ENCODE measurements around the gene CCL19. TPM values are rescaled to one million over a fixed set of nuclear protein-coding genes. Genes with fewer than 3 reads are reported as not detected.

Gene CCL19
- polyA plus RNA-seq, 3 donors: 0.19 TPM; not detected in 2

DNA sequence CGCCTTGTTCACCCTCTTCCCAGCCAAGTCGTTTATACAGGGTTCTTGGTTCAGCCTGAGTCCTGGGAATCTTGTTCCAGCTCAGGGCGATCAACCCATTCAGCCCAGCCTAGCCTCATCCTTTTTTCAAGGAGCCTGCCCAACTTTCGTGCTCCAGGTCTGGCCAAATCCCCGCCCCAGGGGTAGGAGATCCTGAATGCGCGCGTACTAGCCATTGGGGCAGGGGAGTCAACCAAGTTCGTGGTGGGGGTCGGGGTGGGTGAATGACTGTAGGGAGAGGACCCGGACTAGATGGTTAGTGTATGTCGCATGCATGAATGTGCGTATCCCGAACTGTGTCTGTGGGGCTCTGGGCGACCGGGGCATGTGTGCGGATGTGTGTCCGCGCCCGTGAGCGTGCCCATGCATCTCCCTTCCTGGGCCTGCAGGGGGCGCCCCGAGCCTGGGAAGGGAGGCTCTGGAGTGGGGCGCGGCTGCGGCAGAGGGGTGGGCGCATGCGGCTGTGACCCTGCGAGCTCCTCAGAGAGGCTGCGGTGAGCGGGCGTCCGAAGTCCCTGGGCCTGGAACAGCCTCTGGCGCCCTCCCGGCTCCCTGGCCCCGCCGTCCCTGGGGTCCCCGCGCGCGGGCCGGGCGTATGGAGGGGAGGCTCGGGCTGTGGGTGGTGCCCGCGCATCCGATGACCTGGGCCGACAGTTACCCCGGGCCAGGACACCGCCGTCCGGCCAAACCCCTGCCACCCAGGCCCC lies 10.1 kb upstream of the CCL19 start:
- DNase-seq: peak; percentile 71

DNA sequence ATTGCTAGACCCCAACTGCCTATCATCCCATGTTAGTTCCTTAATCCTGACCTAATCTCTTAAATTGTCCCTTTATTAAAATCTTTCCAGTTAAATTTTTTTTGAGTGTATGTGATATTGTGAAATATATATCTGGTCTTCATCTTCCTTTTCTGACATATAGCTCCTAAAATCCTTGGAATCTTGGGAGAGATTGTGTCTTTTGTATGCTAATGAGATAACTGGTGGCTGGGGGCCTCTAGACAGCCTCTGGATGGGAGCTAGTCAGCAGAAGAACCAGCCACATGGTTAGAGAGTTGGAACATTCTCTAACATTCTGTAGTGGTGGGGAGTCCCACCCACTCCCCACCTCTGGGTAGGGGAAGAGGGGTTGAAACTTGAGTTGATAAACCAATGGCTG lies 3.7 kb upstream of the CCL19 start:
- no peak for DNase-seq

DNA sequence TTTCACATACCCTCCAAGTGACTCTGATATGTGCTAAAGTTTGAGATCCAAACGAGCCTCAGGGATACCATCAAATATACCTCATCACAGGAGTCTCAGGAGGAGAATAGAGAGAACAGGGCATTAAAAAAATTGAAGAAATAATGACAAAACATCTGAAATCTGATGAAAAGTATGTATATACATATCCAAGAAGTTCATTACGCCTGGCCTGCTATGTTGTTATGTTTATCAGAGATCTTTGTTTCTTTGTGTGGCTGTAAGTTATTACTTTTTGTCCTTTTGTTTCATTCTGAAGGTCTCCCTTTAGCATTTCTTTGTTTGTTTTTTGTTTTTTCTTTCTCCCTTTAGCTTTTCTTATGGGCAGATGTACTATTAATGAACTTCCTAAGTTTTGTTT lies 2.5 kb upstream of the CCL19 start:
- DNase-seq: no peak

DNA sequence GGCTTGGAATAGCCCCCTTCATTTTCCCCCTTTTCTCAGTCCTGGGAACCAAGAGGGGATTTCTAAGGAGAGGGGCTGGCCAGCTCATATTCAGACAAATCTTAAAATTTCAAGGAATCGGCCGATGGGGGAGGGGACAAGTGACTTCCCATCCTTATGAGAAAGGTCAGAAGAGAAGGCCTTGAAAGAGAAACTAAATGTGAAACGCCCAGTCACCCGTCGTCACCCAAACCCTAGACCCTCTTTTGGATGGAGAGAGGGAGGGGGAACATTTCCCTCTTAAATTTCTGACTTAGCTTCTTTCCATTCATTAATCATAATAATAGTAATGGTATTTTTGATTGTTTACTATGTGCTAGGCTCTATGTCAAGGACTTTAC lies 850 bp upstream of the CCL19 start:
- DNase-seq: no peak

DNA sequence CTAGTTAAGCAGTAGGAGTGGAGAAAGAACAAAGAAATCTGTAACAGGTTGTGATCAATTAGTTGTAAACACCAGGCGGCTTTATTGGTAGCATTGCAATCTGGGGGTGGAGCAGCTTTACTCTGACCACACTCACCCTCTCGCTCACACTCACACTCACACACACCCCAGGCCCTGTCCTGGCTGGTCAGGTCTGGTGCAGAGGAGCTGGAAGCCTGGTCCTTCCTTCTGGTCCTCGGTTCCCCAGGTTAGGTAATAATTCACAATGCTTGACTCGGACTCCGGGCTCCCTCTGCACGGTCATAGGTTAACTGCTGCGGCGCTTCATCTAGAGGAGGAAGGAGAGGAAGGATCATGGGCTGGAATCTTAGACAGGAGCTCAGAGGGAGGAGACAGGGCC lies 1.6 kb downstream of the CCL19 start:
- no peak for DNase-seq

DNA sequence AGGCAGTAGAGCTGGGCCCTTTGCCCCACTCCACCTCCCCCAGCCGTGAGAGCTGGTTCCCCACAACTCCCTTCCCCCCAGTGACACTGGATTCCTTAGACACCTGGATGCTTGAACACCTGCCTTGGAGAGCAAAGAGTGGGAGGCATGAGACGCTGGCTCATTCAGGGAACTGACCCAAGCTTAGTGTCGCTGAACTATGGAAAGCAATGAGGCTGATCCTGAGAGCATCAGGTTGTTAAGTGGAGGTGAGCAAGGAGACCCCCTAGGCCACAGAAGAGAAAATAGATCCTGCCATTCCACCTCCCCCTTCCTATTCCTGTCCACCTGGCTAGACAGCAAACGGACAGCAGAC lies 2.0 kb downstream of the CCL19 start:
- DNase-seq: no peak

DNA sequence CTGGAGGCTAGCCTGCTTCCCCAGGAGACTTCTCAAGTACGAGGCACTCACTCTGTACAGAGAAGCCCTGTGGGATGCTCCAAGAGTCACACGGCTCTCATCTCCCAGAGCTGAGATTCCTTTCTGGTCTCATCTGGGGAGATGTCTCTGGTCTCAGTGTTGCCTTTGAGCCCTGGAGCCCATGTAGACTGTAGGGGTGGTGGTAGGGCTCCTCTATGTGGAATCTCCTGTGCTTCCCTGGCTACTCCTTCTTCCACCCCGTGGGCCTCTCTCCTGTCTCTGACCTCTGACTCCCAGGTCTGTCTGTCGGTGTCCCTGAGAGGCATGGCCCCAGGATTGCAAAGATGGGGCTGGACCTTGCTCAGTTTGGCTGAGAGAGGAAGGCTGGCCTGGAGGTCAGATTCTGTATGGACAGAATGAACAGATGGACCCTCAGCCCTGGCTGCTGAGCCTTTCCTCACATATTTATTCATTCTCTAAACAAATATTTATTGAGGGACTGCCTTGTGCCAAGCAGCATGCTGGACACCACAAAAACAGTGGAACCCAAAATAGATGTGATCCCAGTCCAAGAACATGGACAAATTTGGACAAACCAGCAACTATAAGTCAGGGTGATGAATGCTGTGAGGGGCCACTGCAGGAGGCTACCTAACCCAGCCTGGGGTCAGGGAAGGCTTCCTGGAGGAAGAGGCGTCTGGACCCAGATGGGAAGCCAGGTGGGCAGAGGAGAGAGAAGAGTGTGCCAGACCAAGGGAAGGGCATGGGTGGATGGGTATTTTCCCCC lies 2.6 kb downstream of the CCL19 start:
- no peak for DNase-seq

DNA sequence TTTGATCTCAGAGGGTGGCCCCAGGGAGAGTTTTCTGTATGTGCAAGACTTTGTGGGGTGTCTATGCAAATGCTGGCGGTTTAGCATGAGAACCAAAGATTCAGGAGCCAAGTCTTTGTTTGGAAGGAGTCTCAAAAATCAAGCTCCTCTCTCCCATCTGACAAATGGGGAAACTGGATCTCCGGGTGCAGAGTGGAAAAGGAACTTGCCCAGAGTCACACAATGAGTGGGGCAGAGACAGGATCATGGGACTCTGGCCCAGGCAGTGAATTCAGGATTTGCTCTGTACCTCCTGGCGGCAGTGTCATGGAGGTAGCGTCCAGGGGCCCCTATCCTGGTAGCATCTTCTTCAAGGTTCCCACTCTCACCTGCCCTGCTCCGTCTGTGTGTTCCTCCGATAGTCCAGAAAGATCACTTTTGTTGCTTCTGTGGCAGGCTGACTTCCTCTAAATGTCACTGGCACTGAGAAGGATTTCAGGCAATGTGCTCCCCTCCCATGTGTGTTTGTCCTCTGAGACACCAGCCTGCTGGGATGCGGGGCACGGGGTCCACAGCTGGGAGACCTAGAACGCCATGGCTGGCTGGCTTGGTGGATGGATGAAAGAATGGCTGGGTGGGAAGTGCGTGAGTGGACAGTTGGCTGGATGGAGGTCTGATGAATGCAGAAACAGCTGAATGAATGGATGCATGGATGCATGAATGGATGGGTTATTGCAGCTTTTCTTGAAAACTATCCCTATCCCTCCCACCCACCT lies 3.6 kb downstream of the CCL19 start:
- no peak for DNase-seq

DNA sequence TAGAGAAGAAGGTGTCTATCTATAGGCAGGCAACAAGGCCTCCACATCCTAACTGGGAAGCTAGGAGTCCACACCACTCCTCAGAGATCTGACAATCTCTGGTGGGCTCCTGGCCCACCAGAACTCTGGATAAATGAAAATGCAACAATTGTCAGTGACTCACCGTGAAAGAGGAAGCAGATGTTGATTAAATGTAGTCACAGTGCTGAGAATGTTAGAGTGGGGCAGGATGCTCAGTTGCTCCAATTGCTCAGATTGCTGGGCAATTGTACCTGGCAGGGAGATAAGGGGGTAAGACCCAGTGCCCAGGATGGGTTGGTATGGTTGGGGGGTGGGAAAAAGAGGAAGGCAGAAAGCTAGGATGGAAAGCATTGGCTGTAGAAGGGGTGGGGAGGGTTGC lies 4.3 kb downstream of the CCL19 start:
- DNase-seq: no peak

DNA sequence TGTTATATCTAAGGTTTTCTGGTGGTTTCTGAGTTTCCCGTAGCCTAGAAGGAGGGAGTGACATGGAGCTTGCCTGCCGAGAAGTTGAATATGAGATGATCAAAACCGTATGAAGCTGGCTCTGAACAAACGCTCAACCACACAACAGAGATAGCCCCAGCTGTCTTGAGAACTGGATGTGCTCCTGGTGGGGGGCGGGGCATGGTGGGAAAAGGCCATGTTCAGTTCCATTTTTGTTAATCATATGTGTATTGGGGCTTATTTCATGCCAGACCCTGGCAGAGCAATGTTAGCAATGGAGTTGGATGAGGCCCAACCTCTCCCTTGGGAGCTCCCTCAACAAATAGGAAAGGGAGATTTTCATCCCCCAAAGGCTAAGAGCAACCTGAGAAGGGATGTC lies 4.8 kb downstream of the CCL19 start:
- DNase-seq: no peak

DNA sequence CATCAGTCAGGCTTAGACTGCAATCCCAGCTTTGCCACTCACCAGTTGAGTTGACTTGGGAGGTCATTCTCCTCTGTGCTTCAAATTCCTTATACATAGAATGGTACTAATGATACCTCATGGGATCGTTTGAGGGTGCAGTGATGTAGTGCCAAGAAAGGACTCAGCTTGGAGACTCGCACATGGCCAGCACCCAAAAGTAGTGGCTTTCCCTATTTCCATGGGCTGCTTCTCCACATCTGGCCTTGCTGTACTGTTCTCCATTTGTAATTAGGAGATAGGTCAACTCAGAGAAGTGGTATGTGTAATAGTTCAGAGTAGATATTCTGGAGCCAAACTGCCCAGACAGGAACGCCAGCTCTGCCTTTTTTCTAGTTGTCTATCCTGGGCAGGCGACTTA lies 5.5 kb downstream of the CCL19 start:
- DNase-seq: no peak

DNA sequence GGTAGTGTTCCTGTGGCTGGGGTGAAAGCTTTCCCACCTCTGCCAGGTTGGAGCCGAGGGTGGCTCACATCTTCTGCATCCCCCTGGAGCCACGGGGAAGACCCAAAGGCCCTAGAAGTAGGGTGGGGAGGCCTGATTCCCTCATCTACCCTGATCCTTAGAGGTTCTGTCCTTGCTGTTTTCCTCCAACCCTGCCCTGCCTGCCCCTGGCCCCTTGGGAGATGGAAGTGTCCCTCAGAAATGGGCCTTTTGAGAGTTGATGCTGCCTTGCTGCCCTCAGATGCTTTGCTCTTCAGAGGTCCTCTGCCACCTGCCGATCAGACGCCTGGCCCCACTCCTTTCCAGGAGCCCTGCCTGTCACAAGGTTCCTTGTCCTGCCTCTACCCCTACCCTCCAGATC lies 6.3 kb downstream of the CCL19 start:
- DNase-seq: no peak

DNA sequence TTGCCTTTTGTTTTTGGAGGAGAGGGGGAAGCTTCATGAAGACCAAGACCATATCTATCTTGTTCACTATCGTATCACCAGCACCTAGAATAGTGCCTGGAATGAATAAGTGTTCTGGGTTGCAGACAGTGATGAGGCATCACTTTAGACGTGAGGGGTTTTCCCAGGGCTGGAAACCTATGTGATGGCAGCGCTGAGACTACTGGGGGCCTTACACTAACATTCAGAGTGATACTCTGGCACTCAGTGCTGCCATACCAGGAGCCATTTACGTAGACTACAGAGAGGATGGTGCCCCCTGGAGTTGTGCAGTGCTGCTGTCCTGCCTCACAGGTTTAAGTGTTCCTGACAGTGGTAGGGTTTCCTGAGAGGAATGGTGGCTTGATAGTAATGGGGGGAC lies 6.9 kb downstream of the CCL19 start:
- DNase-seq: no peak

DNA sequence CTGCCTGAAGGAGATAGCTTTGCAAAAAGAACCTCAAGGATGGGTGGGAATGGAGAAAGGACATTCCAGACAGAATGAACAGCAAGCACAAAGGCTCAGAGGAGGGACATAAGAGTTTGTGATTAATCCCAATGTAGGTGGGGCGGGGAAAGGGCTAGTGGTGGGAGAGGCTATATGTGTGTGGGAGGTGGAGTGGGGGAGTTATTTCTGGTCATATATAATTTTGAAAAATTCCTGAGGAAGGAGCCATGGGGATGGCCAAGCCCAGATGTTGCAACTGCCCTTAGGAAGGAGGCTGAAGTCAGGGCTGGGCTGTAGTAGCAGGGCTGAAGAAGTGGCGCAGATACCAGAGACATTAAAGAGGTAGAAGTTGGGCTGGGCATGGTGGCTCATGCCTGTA lies 15.2 kb downstream of the CCL19 start:
- DNase-seq: no peak

DNA sequence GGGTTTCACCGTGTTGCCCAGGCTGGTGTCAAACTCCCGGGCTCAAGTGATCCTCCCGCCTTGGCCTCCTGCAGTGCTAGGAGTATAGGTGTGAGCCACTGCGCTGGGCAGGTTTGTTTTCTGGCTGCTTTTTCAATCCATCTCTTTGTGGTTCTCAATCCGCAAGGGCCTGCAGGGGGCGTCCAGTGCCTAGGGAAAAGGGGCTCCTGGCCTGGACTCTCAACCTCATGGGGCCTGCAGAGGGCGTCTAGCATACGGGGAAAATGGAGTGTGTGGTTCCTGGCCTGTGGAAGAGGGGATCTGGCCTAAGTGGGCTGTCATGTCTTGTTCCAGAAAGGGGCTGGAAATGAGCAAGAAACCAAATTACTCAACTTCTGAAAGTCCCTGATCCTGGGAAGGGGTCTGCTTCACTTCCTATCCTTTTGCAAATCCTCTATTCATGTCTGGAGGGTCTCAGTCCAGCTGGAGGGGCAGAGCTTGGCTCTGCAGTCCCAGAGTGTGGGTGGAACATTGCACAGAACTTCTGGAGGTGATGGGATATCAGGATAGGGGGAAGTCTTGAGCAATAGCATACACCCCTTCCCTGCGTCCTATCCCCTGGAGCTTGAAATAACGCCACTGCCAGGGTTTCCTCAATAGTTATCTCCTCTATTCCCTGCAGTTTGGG lies 15.9 kb downstream of the CCL19 start:
- peak; percentile 75 for DNase-seq

DNA sequence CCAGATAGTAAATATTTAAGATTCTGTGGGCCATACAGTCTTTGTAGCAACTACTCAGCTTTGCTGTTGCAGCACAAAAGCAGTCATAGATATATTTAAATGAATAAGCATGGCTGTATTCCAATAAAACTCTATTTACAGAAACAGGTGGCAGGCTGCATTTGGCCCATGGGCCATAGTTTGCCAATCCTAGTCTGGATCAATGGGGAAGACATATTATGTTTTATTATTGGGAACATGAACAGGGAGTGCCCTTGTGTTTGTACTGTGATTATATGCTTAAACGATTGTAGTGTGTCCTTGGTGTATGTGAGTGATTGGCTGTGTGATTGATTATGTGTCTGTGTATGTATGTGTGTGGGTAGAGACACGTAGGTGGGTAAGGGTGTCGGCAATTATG lies 16.6 kb downstream of the CCL19 start:
- DNase-seq: no peak

DNA sequence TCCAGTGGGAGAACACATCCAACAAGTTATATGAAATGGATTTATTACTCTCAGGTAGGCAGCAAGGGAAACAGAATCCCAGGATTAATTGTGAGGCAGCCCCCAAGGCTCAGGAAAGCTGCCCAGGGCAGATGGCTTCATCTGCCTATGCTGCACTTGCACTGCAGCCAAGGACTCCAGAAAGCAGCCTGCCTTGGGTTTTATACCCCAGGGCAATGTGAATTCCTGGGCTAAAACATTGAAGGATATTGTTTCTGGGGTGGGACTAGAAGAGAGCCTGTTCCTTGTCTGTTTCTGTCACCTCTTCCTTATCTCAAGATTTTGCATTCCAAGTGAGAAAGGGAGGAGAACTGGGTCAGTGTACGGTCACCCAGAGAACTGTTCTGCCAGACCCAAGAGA lies 19.8 kb downstream of the CCL19 start:
- DNase-seq: no peak

DNA sequence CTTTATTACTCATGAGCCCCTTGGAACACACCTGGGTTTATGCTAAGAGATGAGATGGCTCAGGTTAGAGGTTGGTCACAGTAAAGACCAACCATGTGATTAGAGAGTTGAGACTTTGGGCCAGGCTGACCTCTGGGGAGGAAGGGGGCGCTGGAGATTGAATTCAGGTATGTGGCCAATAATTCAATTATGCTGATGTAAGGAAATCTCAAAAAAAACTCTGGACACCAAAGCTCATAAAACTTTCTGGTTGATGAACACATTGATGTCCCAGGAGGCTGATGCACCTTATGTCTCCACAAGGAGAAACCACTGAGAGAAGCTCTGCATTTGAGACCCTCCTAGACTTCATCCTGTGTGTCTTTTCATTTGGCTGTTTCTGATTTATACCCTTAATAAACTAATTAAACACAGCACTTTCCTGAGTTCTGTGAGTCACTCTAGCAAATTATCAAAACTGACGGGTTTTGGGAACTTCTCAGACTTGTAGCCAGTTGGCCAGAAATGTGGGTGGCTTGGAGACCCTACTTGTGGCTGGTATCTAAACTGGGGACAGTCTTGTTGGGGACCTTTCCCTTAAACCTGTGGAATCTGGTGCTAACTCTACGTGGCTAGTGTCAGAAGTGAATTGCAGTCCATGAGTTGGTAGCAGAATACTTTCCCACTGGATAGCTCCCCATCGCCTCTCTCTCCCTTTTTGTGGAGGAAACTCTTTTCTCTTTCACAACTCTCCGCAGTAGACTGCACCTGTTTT lies 21.1 kb downstream of the CCL19 start:
- no peak for DNase-seq

DNA sequence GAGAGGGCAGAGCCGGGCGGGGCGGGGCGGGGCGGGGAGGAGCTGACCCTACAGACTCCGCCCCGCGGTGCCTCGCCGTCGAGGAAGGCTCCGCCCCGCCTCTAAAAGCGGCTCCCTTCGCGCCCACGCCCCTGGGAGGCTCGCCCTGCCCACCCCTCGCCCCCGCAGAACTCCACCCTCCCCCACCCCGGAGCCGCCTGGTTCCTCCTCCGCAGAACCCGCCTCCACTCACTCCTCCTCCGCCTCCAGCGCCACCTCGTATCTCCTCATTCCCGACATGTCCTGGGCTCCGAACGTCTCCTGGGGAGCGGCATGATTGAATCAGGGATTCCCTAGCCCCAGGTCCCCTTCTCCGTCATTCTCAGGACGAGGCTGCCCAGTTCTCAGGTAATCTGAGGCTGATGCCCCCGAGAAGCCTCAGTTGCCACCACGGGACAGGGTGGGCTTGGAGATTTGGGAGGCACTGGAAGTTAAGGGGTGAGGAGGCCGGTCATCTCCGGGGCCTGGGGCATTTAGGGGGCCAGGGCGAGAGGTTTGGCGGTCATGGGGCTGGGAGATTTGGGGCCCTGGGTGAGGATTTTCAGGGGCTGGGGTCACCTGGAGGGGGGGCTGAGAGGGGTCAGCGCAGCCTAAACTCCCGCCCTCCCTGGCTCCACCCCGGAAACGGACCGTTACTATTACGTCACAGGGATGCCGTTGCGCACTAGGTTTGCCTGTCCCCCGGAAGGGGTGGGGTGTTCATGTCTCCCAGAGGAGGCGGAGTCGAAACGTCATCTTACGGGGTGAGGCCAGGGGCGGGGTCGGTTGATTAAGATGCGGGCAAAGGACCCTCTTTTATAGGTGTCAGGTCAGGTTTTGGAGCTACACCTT lies 25.5 kb downstream of the CCL19 start:
- DNase-seq: peak; percentile 93

DNA sequence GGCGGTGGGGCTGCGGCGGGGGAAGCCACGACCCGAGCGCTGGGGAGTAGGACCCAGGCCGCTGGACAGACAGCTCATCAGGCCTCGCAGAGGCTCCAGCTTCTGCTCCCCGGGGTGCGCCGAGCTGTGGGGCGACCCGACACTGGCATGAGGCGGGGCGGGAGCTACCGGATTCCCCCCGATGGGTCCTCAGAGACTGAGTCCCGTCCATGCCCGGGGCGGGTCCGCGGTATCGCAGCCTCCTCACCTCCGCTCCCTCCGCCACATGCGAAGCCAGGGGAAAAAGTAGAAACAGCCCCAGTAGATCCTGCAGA lies 26.1 kb downstream of the CCL19 start:
- no peak for DNase-seq
